ENCODE results near the gene CEP295NL.
"Not testable (repeated sequence)": the region's sequence is repeated elsewhere in the genome, so short reads cannot be mapped to it uniquely, and the experiment has no call there.

The CEP295NL gene

GRCh38 chr17:78917451-78918275, 14.7 kb upstream of the CEP295NL start:
- H3K9me3 ChIP-seq (ENCODE audit: control insufficient read depth, low read length): no peaks in the 10 kb centered on the region
- no peak overlapping the region for H3K27ac ChIP-seq (ENCODE audit: low read depth, low read length, severe bottlenecking)
- 92 to 94% methylated on average over 13 to 18 of the region's 21 CpGs for WGBS, 2 experiments (ENCODE audit: insufficient coverage in 2 of 2)
- peaks cover 15% of the 10 kb centered on the region for H3K36me3 ChIP-seq (ENCODE audit: control insufficient read depth, insufficient read depth, low read length)
- H3K4me1 ChIP-seq (ENCODE audit: control insufficient read depth, insufficient read depth, low read length, poor library complexity, severe bottlenecking): peaks cover 21% of the 10 kb centered on the region
- no peak overlapping the region for H3K4me3 ChIP-seq (ENCODE audit: extremely low read depth, insufficient read depth, low read length, poor library complexity, severe bottlenecking)

GRCh38 chr17:78915872-78916632, 13.1 kb upstream of the CEP295NL start:
- 90% methylated on average over 15 to 16 of the region's 17 CpGs for WGBS, 2 experiments (ENCODE audit: insufficient coverage in 2 of 2)
- Histone ChIP-seq H3K9me3 (ENCODE audit: control insufficient read depth, low read length) (no peaks in the 10 kb centered on the region), H3K4me3 (ENCODE audit: extremely low read depth, insufficient read depth, low read length, poor library complexity, severe bottlenecking) (no peak overlapping the region), H3K36me3 (ENCODE audit: control insufficient read depth, insufficient read depth, low read length) (peaks cover 14% of the 10 kb centered on the region), H3K4me1 (ENCODE audit: control insufficient read depth, insufficient read depth, low read length, poor library complexity, severe bottlenecking) (peaks cover 14% of the 10 kb centered on the region), H3K27ac (ENCODE audit: low read depth, low read length, severe bottlenecking) (no peak overlapping the region)

- no peak overlapping the region for H3K27ac ChIP-seq (ENCODE audit: low read depth, low read length, severe bottlenecking)
- WGBS, 2 experiments (ENCODE audit: insufficient coverage in 2 of 2): 95 to 96% methylated on average over 15 of the region's 15 CpGs
- H3K4me1 ChIP-seq (ENCODE audit: control insufficient read depth, insufficient read depth, low read length, poor library complexity, severe bottlenecking): peaks cover 9% of the 10 kb centered on the region
- H3K4me3 ChIP-seq (ENCODE audit: extremely low read depth, insufficient read depth, low read length, poor library complexity, severe bottlenecking): no peak overlapping the region
- peaks cover 14% of the 10 kb centered on the region for H3K36me3 ChIP-seq (ENCODE audit: control insufficient read depth, insufficient read depth, low read length)
- no peaks in the 10 kb centered on the region for H3K9me3 ChIP-seq (ENCODE audit: control insufficient read depth, low read length)
These were observed 10.1 kb upstream of the CEP295NL start for GRCh38 chr17:78913115-78913514.

GRCh38 chr17:78912082-78912481, 9.1 kb upstream of the CEP295NL start:
- no peak overlapping the region for H3K4me3 ChIP-seq (ENCODE audit: extremely low read depth, insufficient read depth, low read length, poor library complexity, severe bottlenecking)
- WGBS, 2 experiments (ENCODE audit: insufficient coverage in 2 of 2): 94 to 99% methylated on average over 8 of the region's 8 CpGs
- no peak overlapping the region for H3K27ac ChIP-seq (ENCODE audit: low read depth, low read length, severe bottlenecking)
- H3K4me1 ChIP-seq (ENCODE audit: control insufficient read depth, insufficient read depth, low read length, poor library complexity, severe bottlenecking): peaks cover 9% of the 10 kb centered on the region
- no peaks in the 10 kb centered on the region for H3K9me3 ChIP-seq (ENCODE audit: control insufficient read depth, low read length)
- peaks cover 14% of the 10 kb centered on the region for H3K36me3 ChIP-seq (ENCODE audit: control insufficient read depth, insufficient read depth, low read length)

- not testable (repeated sequence) for H3K9me3 ChIP-seq (ENCODE audit: control insufficient read depth, low read length); H3K4me1 ChIP-seq (ENCODE audit: control insufficient read depth, insufficient read depth, low read length, poor library complexity, severe bottlenecking); H3K27ac ChIP-seq (ENCODE audit: low read depth, low read length, severe bottlenecking); H3K4me3 ChIP-seq (ENCODE audit: extremely low read depth, insufficient read depth, low read length, poor library complexity, severe bottlenecking)
- WGBS, 2 experiments (ENCODE audit: insufficient coverage in 2 of 2): 94 to 100% methylated on average over 3 to 5 of the region's 7 CpGs
- H3K36me3 ChIP-seq (ENCODE audit: control insufficient read depth, insufficient read depth, low read length): peaks cover 14% of the 10 kb centered on the region
These were observed 8.5 kb upstream of the CEP295NL start for GRCh38 chr17:78911543-78911942.

GRCh38 chr17:78910497-78911284, 7.7 kb upstream of the CEP295NL start:
- H3K9me3 ChIP-seq (ENCODE audit: control insufficient read depth, low read length): no peaks in the 10 kb centered on the region
- H3K36me3 ChIP-seq (ENCODE audit: control insufficient read depth, insufficient read depth, low read length): peaks cover 14% of the 10 kb centered on the region
- no peaks in the 10 kb centered on the region for H3K4me1 ChIP-seq (ENCODE audit: control insufficient read depth, insufficient read depth, low read length, poor library complexity, severe bottlenecking)
- H3K4me3 ChIP-seq (ENCODE audit: extremely low read depth, insufficient read depth, low read length, poor library complexity, severe bottlenecking): no peak overlapping the region
- H3K27ac ChIP-seq (ENCODE audit: low read depth, low read length, severe bottlenecking): no peak overlapping the region
- 97 to 99% methylated on average over 6 to 7 of the region's 11 CpGs for WGBS, 2 experiments (ENCODE audit: insufficient coverage in 2 of 2)

GRCh38 chr17:78908426-78908825, 5.4 kb upstream of the CEP295NL start:
- 83 to 97% methylated on average over 2 to 3 of the region's 4 CpGs for WGBS, 2 experiments (ENCODE audit: insufficient coverage in 2 of 2)

GRCh38 chr17:78905541-78905940, 2.5 kb upstream of the CEP295NL start:
- H3K4me3 ChIP-seq (ENCODE audit: extremely low read depth, insufficient read depth, low read length, poor library complexity, severe bottlenecking): no peak overlapping the region
- WGBS, 2 experiments (ENCODE audit: insufficient coverage in 2 of 2): 94 to 96% methylated on average over 6 of the region's 7 CpGs
- H3K36me3 ChIP-seq (ENCODE audit: control insufficient read depth, insufficient read depth, low read length): peaks cover 15% of the 10 kb centered on the region
- H3K27ac ChIP-seq (ENCODE audit: low read depth, low read length, severe bottlenecking): no peak overlapping the region
- no peaks in the 10 kb centered on the region for H3K9me3 ChIP-seq (ENCODE audit: control insufficient read depth, low read length)
- H3K4me1 ChIP-seq (ENCODE audit: control insufficient read depth, insufficient read depth, low read length, poor library complexity, severe bottlenecking): peaks cover 4% of the 10 kb centered on the region

More at GRCh38 chr17:78908426-78908825, 5.4 kb upstream of the CEP295NL start:
- Histone ChIP-seq H3K27ac (ENCODE audit: low read depth, low read length, severe bottlenecking) (no peak overlapping the region), H3K4me1 (ENCODE audit: control insufficient read depth, insufficient read depth, low read length, poor library complexity, severe bottlenecking) (peaks cover 4% of the 10 kb centered on the region), H3K4me3 (ENCODE audit: extremely low read depth, insufficient read depth, low read length, poor library complexity, severe bottlenecking) (no peak overlapping the region), H3K36me3 (ENCODE audit: control insufficient read depth, insufficient read depth, low read length) (peaks cover 14% of the 10 kb centered on the region), H3K9me3 (ENCODE audit: control insufficient read depth, low read length) (no peaks in the 10 kb centered on the region)

- H3K36me3 ChIP-seq (ENCODE audit: control insufficient read depth, insufficient read depth, low read length): peaks cover 15% of the 10 kb centered on the region
- H3K9me3 ChIP-seq (ENCODE audit: control insufficient read depth, low read length): no peaks in the 10 kb centered on the region
- H3K4me3 ChIP-seq (ENCODE audit: extremely low read depth, insufficient read depth, low read length, poor library complexity, severe bottlenecking): no peak overlapping the region
- H3K4me1 ChIP-seq (ENCODE audit: control insufficient read depth, insufficient read depth, low read length, poor library complexity, severe bottlenecking): peaks cover 4% of the 10 kb centered on the region
- no peak overlapping the region for H3K27ac ChIP-seq (ENCODE audit: low read depth, low read length, severe bottlenecking)
- WGBS, 2 experiments (ENCODE audit: insufficient coverage in 2 of 2): 69 to 93% methylated on average over 3 to 4 of the region's 6 CpGs
These were observed 2.1 kb upstream of the CEP295NL start for GRCh38 chr17:78905116-78905515.

- WGBS, 2 experiments (ENCODE audit: insufficient coverage in 2 of 2): 89 to 91% methylated on average over 6 to 7 of the region's 9 CpGs
- Histone ChIP-seq H3K9me3 (ENCODE audit: control insufficient read depth, low read length) (no peaks in the 10 kb centered on the region), H3K4me3 (ENCODE audit: extremely low read depth, insufficient read depth, low read length, poor library complexity, severe bottlenecking) (no peak overlapping the region), H3K27ac (ENCODE audit: low read depth, low read length, severe bottlenecking) (no peak overlapping the region), H3K36me3 (ENCODE audit: control insufficient read depth, insufficient read depth, low read length) (peaks cover 15% of the 10 kb centered on the region), H3K4me1 (ENCODE audit: control insufficient read depth, insufficient read depth, low read length, poor library complexity, severe bottlenecking) (peaks cover 8% of the 10 kb centered on the region)
These were observed 1.4 kb upstream of the CEP295NL start for GRCh38 chr17:78904371-78904770.
